ENCODE data around the gene CGREF1.

GRCh38 chr2:27149570-27150405 is 30.9 kb upstream of the CGREF1 start:
- TF ChIP-seq CTCF (IDR thresholded peaks at IDR 0.05) (no peak), POLR2A (IDR thresholded peaks at IDR 0.05) (no peak)
